ENCODE results near the gene GFOD1.
A peak's percentile ranks its signal among the peaks of the same experiment; 100 is the strongest.
"Not testable (repeated sequence)": the region's sequence is repeated elsewhere in the genome, so short reads cannot be mapped to it uniquely, and the experiment has no call there.

GFOD1 gene

DNA sequence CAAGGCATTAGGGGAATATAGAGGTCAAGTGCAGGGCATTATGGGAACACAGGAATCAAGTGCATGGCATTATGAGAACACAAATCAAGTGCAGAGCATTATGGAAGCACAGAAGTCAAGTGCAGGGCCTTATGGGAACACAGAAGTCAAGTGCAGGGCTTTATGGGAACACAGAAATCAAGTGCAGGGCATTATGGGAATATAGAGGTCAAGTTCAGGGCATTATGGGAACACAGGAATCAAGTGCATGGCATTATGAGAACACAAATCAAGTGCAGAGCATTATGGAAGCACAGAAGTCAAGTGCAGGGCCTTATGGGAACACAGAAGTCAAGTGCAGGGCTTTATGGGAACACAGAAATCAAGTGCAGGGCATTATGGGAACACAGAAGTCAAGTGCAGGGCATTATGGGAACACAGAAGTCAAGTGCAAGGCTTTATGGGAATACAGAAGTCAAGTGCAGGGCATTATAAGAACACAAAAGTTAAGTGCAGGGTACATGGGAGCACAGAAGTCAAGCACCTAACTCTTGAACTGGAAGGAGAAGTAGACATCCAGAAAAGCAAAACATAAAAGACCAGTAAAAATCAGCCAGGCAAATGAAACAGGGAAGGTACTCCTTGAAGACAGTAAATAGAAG is 53.1 kb downstream of the GFOD1 start:
- H3K9me3 ChIP-seq (replicated peaks; ENCODE audit: low read length); H3K4me3 ChIP-seq (ENCODE audit: low read length); H3K9ac ChIP-seq (ENCODE audit: low read depth, low read length); H3K4me2 ChIP-seq (ENCODE audit: low read length); H3K27me3 ChIP-seq (ENCODE audit: control insufficient read depth, insufficient read depth, low read length); H3K4me1 ChIP-seq (ENCODE audit: control insufficient read depth, insufficient read depth, low read length); H3K36me3 ChIP-seq (ENCODE audit: insufficient read depth, low read length): not testable (repeated sequence)

GRCh38 chr6:13433709-13434121 is 53.7 kb downstream of the GFOD1 start:
- Histone ChIP-seq H3K4me1 (ENCODE audit: control insufficient read depth, insufficient read depth, low read length) (peaks cover 5% of the 10 kb centered on the region), H3K4me2 (ENCODE audit: low read length) (no peak overlapping the region), H3K9ac (ENCODE audit: low read depth, low read length) (no peak overlapping the region)

DNA sequence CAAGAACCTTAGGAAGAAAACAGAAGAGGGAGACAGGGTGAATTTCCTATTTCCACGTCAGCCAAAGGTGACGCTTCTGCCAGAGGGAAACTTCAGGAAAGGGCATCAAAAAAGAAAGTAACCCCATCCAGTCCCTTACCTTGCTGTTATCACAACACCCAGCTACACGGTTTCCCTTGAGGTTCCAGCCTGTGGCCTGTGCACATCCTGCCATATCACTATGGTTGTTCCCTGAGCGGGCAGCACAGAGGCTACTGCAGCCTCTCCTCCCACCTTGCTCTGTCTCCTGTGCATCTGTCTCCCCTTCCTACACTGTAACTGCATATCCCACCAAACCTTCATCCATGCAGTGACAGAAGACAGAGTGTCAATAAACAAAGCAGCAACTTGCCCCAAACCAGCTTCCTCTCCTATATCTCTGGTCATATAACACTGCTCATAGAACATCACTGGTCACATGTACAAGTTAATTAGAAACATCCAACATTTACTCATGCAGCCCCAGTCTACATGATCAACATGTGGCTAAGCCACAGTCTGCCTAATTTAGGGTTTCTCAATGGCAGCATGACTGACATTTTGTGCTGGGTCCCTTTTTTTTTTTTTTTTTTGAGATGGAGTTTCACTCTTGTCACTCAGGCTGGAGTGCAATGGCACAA is 54.7 kb downstream of the GFOD1 start:
- H3K9me3 ChIP-seq (replicated peaks; ENCODE audit: low read length): no peaks in the 10 kb centered on the region
- no peak overlapping the region for H3K4me2 ChIP-seq (ENCODE audit: low read length)
- H3K36me3 ChIP-seq (ENCODE audit: insufficient read depth, low read length): no peaks in the 10 kb centered on the region
- H3K4me3 ChIP-seq (ENCODE audit: low read length): no peak overlapping the region
- H3K4me1 ChIP-seq (ENCODE audit: control insufficient read depth, insufficient read depth, low read length): peaks cover 5% of the 10 kb centered on the region
- H3K9ac ChIP-seq (ENCODE audit: low read depth, low read length): no peak overlapping the region
- H3K27me3 ChIP-seq (ENCODE audit: control insufficient read depth, insufficient read depth, low read length): no peaks in the 10 kb centered on the region

More at GRCh38 chr6:13433709-13434121, 53.7 kb downstream of the GFOD1 start:
- Histone ChIP-seq H3K9me3 (replicated peaks; ENCODE audit: low read length) (no peaks in the 10 kb centered on the region), H3K36me3 (ENCODE audit: insufficient read depth, low read length) (no peaks in the 10 kb centered on the region), H3K27me3 (ENCODE audit: control insufficient read depth, insufficient read depth, low read length) (no peaks in the 10 kb centered on the region), H3K4me3 (ENCODE audit: low read length) (no peak overlapping the region)

- Histone ChIP-seq H3K4me1 (ENCODE audit: control insufficient read depth, insufficient read depth, low read length) (peaks cover 5% of the 10 kb centered on the region), H3K4me2 (ENCODE audit: low read length) (no peak overlapping the region), H3K36me3 (ENCODE audit: insufficient read depth, low read length) (no peaks in the 10 kb centered on the region)
Observed at GRCh38 chr6:13431861-13432465, 55.4 kb downstream of the GFOD1 start.

GRCh38 chr6:13431059-13431656 is 56.2 kb downstream of the GFOD1 start:
- no peak overlapping the region for H3K4me2 ChIP-seq (ENCODE audit: low read length)
- H3K9me3 ChIP-seq (replicated peaks; ENCODE audit: low read length): no peaks in the 10 kb centered on the region
- H3K4me1 ChIP-seq (ENCODE audit: control insufficient read depth, insufficient read depth, low read length): peaks cover 8% of the 10 kb centered on the region
- no peak overlapping the region for H3K4me3 ChIP-seq (ENCODE audit: low read length)
- no peak overlapping the region for H3K9ac ChIP-seq (ENCODE audit: low read depth, low read length)
- no peaks in the 10 kb centered on the region for H3K36me3 ChIP-seq (ENCODE audit: insufficient read depth, low read length)
- no peaks in the 10 kb centered on the region for H3K27me3 ChIP-seq (ENCODE audit: control insufficient read depth, insufficient read depth, low read length)

More at GRCh38 chr6:13431861-13432465, 55.4 kb downstream of the GFOD1 start:
- H3K27me3 ChIP-seq (ENCODE audit: control insufficient read depth, insufficient read depth, low read length): no peaks in the 10 kb centered on the region
- no peak overlapping the region for H3K9ac ChIP-seq (ENCODE audit: low read depth, low read length)
- H3K4me3 ChIP-seq (ENCODE audit: low read length): no peak overlapping the region
- H3K9me3 ChIP-seq (replicated peaks; ENCODE audit: low read length): no peaks in the 10 kb centered on the region

GRCh38 chr6:13429406-13429753 is 58.0 kb downstream of the GFOD1 start:
- H3K9ac ChIP-seq (ENCODE audit: low read depth, low read length): no peak overlapping the region

DNA sequence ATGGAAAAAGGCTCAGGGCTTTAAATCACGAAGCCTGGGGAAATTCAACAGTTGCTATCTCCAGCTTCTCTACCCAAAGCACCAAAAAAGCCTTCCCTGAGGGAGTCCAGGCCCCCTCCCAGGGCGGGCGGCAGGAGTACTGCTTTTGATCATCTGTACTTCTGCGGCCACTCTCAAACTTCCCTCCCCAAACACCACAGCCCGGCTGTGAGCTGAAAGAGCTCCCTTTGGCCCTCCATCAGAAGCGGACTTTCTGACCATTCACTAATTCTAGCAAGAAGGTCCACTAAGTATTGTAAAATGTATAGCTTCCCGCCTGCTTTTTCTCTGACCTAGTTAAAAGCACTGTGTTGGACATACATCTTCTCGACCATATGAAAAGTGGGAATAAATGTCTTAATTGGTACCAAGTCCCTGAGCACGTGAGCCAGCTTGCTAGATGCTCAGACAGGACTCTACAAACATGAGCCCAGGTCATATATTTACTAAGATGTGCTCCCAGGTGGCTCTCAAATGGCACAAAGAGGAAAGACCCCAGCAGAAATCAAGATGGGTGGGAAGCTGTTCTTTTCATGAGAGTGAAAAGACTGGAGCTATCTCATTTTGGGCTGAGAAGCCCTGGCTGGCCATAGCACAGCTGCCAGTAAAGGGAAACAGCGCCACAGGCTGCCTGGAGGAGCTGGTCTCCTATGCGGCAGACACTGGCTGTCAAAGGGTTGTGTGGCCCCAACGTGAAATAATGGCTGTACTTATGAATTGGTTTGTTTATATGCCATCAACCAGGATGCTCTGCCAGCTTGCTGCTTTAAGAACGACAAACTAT is 58.6 kb downstream of the GFOD1 start:
- Histone ChIP-seq H3K4me1 (ENCODE audit: control insufficient read depth, insufficient read depth, low read length) (peaks cover 17% of the 10 kb centered on the region), H3K36me3 (ENCODE audit: insufficient read depth, low read length) (no peaks in the 10 kb centered on the region), H3K9ac (ENCODE audit: low read depth, low read length) (no peak overlapping the region), H3K9me3 (replicated peaks; ENCODE audit: low read length) (no peaks in the 10 kb centered on the region), H3K4me3 (ENCODE audit: low read length) (no peak overlapping the region), H3K27me3 (ENCODE audit: control insufficient read depth, insufficient read depth, low read length) (no peaks in the 10 kb centered on the region), H3K4me2 (ENCODE audit: low read length) (no peak overlapping the region)

More at GRCh38 chr6:13429406-13429753, 58.0 kb downstream of the GFOD1 start:
- Histone ChIP-seq H3K27me3 (ENCODE audit: control insufficient read depth, insufficient read depth, low read length) (no peaks in the 10 kb centered on the region), H3K36me3 (ENCODE audit: insufficient read depth, low read length) (no peaks in the 10 kb centered on the region), H3K4me2 (ENCODE audit: low read length) (no peak overlapping the region), H3K4me1 (ENCODE audit: control insufficient read depth, insufficient read depth, low read length) (peaks cover 17% of the 10 kb centered on the region), H3K9me3 (replicated peaks; ENCODE audit: low read length) (no peaks in the 10 kb centered on the region), H3K4me3 (ENCODE audit: low read length) (no peak overlapping the region)

- H3K4me1 ChIP-seq (ENCODE audit: control insufficient read depth, insufficient read depth, low read length): peaks cover 22% of the 10 kb centered on the region
- no peak overlapping the region for H3K9ac ChIP-seq (ENCODE audit: low read depth, low read length)
- no peaks in the 10 kb centered on the region for H3K36me3 ChIP-seq (ENCODE audit: insufficient read depth, low read length)
- no peak overlapping the region for H3K4me2 ChIP-seq (ENCODE audit: low read length)
- no peaks in the 10 kb centered on the region for H3K9me3 ChIP-seq (replicated peaks; ENCODE audit: low read length)
- H3K4me3 ChIP-seq (ENCODE audit: low read length): no peak overlapping the region
- no peaks in the 10 kb centered on the region for H3K27me3 ChIP-seq (ENCODE audit: control insufficient read depth, insufficient read depth, low read length)
Observed at GRCh38 chr6:13427801-13428582, 59.4 kb downstream of the GFOD1 start.

- no peak overlapping the region for H3K4me2 ChIP-seq (ENCODE audit: low read length)
- no peaks in the 10 kb centered on the region for H3K36me3 ChIP-seq (ENCODE audit: insufficient read depth, low read length)
- H3K4me3 ChIP-seq (ENCODE audit: low read length): no peak overlapping the region
- H3K27me3 ChIP-seq (ENCODE audit: control insufficient read depth, insufficient read depth, low read length): no peaks in the 10 kb centered on the region
- peaks cover 29% of the 10 kb centered on the region for H3K4me1 ChIP-seq (ENCODE audit: control insufficient read depth, insufficient read depth, low read length)
- no peak overlapping the region for H3K9ac ChIP-seq (ENCODE audit: low read depth, low read length)
- no peaks in the 10 kb centered on the region for H3K9me3 ChIP-seq (replicated peaks; ENCODE audit: low read length)
Observed at GRCh38 chr6:13427316-13427715, 60.1 kb downstream of the GFOD1 start.

- Histone ChIP-seq H3K4me1 (ENCODE audit: control insufficient read depth, insufficient read depth, low read length) (peaks cover 27% of the 10 kb centered on the region), H3K9ac (ENCODE audit: low read depth, low read length) (no peak overlapping the region), H3K27me3 (ENCODE audit: control insufficient read depth, insufficient read depth, low read length) (no peaks in the 10 kb centered on the region), H3K4me3 (ENCODE audit: low read length) (no peak overlapping the region), H3K36me3 (ENCODE audit: insufficient read depth, low read length) (no peaks in the 10 kb centered on the region), H3K4me2 (ENCODE audit: low read length) (peak overlapping the region; percentile 18), H3K9me3 (replicated peaks; ENCODE audit: low read length) (no peaks in the 10 kb centered on the region)
Observed at GRCh38 chr6:13425943-13426931, 61.2 kb downstream of the GFOD1 start.

Data from skeletal muscle satellite cell (primary cell).